GM23248 (cell line): ENCODE results near the gene WDR46.

Experiments used
- EZH2 ChIP-seq: fragments of 200-600 bp; sonication (generic); IDR thresholded peaks from 2 replicates; pipeline ENCODE4 v1.6.1; 2018; ENCODE audit warnings: antibody characterized with exemption, mild to moderate bottlenecking; ENCODE audit not compliant: insufficient read depth, poor library complexity, severe bottlenecking
- EZH2phosphoT487 ChIP-seq: fragments of 200-600 bp; sonication (generic); IDR thresholded peaks from 2 replicates; pipeline ENCODE4 v1.6.1; 2018; ENCODE audit warnings: antibody characterized with exemption, moderate library complexity, mild to moderate bottlenecking, low read depth; ENCODE audit not compliant: insufficient read depth

DNA sequence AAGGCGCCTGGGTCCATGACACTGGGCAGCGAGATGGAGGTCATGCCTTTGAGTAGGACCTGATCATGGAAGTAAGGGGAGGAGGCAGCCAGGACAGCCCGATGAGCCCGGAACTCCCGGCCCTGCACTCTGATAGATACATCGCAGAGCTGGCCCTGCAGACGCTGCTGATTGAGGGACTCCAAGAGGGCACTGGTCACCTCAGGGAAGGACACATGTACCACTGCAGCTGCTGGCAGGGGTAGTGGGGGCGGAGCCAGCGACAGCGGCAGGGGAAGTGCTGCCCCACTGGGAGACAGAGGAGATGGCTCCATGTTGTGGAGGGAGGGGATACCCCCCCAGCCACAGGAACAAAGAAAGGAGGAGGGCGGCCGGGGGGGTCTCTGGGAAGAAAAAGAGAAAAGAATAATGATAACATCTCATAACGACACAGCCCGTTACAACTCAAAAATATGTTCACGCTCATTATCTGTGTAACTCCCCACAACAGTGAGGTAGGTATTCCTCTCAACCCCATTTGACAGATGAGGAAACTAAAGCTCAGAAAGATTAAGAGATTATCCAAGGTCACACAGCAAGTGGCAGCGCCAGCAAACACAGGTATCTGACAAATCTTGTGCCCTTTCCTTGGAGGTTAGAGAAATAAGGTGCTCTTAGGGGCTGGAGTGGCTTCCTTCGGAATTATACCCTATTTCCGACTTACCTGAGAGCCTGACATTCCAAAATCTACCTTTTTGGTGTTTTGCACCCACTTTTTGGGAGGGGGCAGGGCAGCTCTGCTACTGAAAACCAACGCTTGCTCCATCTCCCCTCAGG is 27.8 kb upstream of the WDR46 start:
- TF ChIP-seq EZH2 (no peak), EZH2phosphoT487 (no peak)
